ENCODE results near the gene EGLN1. TPM values are rescaled to one million over a fixed set of nuclear protein-coding genes. Genes with fewer than 3 reads are reported as not detected.
A peak's percentile ranks its signal among the peaks of the same experiment; 100 is the strongest.

Gene EGLN1
- total RNA-seq, 1 donor from 2014 or later: 34.4 TPM

GRCh38 chr1:231381729-231382128 is 40.4 kb downstream of the EGLN1 start:
- Mint-ChIP-seq H3K36me3 (no peaks in the 10 kb centered on the region), H3K4me3 (no peak overlapping the region), H3K9me3 (no peaks in the 10 kb centered on the region), H3K27me3 (ENCODE audit: low read depth) (no peaks in the 10 kb centered on the region), H3K27ac (peak overlapping the region; percentile 21), H3K4me1 (peaks cover 6% of the 10 kb centered on the region)
- no peak for TF ChIP-seq CTCF (IDR thresholded peaks at IDR 0.05; ENCODE audit: unreplicated experiment)
- no peak for DNase-seq (ENCODE audit: low spot score in 2 of 2, unreplicated experiment in 2 of 2)

GRCh38 chr1:231376875-231377549 is 45.1 kb downstream of the EGLN1 start:
- TF ChIP-seq CTCF (IDR thresholded peaks at IDR 0.05; ENCODE audit: unreplicated experiment): no peak
- peaks cover 4% of the 10 kb centered on the region for H3K4me1 Mint-ChIP-seq
- H3K9me3 Mint-ChIP-seq: no peaks in the 10 kb centered on the region
- H3K27me3 Mint-ChIP-seq (ENCODE audit: low read depth): no peaks in the 10 kb centered on the region
- no peak overlapping the region for H3K4me3 Mint-ChIP-seq
- peaks cover 1% of the 10 kb centered on the region for H3K36me3 Mint-ChIP-seq
- no peak for DNase-seq (ENCODE audit: low spot score in 2 of 2, unreplicated experiment in 2 of 2)
- H3K27ac Mint-ChIP-seq: no peak overlapping the region

DNA sequence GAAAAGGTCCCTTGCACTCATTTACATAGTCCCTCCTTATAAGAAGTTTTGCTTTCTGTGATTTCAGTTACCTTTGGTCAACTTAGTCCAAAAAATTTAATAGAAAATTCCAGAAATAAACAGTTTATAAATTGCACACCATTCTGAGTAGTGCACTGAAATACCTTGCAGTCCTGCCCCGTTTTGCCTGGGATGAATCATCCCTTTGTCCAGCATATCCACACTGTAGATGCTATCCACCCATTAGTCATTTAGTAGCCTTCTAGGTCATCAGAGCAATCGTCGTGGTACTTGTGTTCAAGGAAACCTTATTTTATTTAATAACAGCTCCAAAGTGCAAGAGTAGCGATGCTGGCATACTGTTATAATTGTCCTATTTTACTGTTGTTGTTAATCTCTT is 46.0 kb downstream of the EGLN1 start:
- Mint-ChIP-seq H3K27me3 (ENCODE audit: low read depth) (no peaks in the 10 kb centered on the region), H3K4me3 (no peak overlapping the region), H3K36me3 (peaks cover 2% of the 10 kb centered on the region), H3K4me1 (no peaks in the 10 kb centered on the region), H3K27ac (no peak overlapping the region), H3K9me3 (no peaks in the 10 kb centered on the region)
- DNase-seq (ENCODE audit: low spot score in 2 of 2, unreplicated experiment in 2 of 2): no peak
- TF ChIP-seq CTCF (IDR thresholded peaks at IDR 0.05; ENCODE audit: unreplicated experiment): no peak

- Mint-ChIP-seq H3K9me3 (no peaks in the 10 kb centered on the region), H3K27ac (no peak overlapping the region), H3K4me1 (no peaks in the 10 kb centered on the region), H3K36me3 (peaks cover 4% of the 10 kb centered on the region), H3K4me3 (no peak overlapping the region), H3K27me3 (ENCODE audit: low read depth) (no peaks in the 10 kb centered on the region)
- DNase-seq (ENCODE audit: low spot score in 2 of 2, unreplicated experiment in 2 of 2): no peak
- no peak for TF ChIP-seq CTCF (IDR thresholded peaks at IDR 0.05; ENCODE audit: unreplicated experiment)
Measured at GRCh38 chr1:231374394-231374793, 47.7 kb downstream of the EGLN1 start.

DNA sequence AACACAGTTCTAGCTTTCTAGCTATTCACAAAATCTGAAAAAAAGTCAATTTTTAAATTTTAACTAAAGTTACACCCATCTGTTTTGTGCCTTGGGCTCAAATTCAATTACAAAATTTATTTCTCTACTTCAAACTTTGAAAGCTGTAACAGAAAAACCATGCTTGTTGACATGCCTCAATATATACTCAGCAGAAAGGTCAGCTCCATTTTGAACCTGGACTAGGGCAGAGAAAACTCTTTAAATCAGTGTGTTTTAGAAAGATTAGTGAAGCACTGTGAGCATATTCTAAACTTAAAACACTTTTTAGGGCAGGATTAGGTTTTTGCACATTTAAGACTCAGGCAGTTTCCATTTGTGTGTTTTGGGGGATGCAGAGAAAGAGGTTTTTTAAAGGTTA is 49.6 kb downstream of the EGLN1 start:
- DNase-seq (ENCODE audit: low spot score in 2 of 2, unreplicated experiment in 2 of 2): no peak
- no peaks in the 10 kb centered on the region for H3K4me1 Mint-ChIP-seq
- no peaks in the 10 kb centered on the region for H3K27me3 Mint-ChIP-seq (ENCODE audit: low read depth)
- peaks cover 9% of the 10 kb centered on the region for H3K36me3 Mint-ChIP-seq
- H3K4me3 Mint-ChIP-seq: no peak overlapping the region
- H3K27ac Mint-ChIP-seq: no peak overlapping the region
- no peak for TF ChIP-seq CTCF (IDR thresholded peaks at IDR 0.05; ENCODE audit: unreplicated experiment)
- no peaks in the 10 kb centered on the region for H3K9me3 Mint-ChIP-seq

- Mint-ChIP-seq H3K4me3 (no peak overlapping the region), H3K27ac (no peak overlapping the region), H3K27me3 (ENCODE audit: low read depth) (no peaks in the 10 kb centered on the region), H3K9me3 (no peaks in the 10 kb centered on the region), H3K4me1 (no peaks in the 10 kb centered on the region), H3K36me3 (peaks cover 29% of the 10 kb centered on the region)
- no peak for TF ChIP-seq CTCF (IDR thresholded peaks at IDR 0.05; ENCODE audit: unreplicated experiment)
- no peak for DNase-seq (ENCODE audit: low spot score in 2 of 2, unreplicated experiment in 2 of 2)
Measured at GRCh38 chr1:231369282-231369681, 52.8 kb downstream of the EGLN1 start.
